Smooth muscle cell (in vitro differentiated cells): Measurements from ENCODE around the gene MPZL2. TPM values are rescaled to one million over a fixed set of nuclear protein-coding genes. Genes with fewer than 3 reads are reported as not detected.

Experiments used
- DNase-seq: peaks from one replicate; lab custom pipeline; 2025; ENCODE audit not compliant: unreplicated experiment; lab: John Stamatoyannopoulos, UW
- H2AFZ ChIP-seq: fragments of 200-600 bp; sonication (generic); 2 replicates; pipeline ENCODE4 v1.6.0; 2016; ENCODE audit warnings: antibody characterized with exemption, low read depth, mild to moderate bottlenecking
- H3F3A ChIP-seq: fragments of 200-600 bp; sonication (generic); 2 replicates; pipeline ENCODE4 v1.6.0; 2017; ENCODE audit warnings: antibody characterized with exemption, low read depth
- H3K27ac ChIP-seq: fragments of 200-600 bp; sonication (generic); 2 replicates; pipeline ENCODE4 v1.5.1; 2016; ENCODE audit warnings: low read depth, mild to moderate bottlenecking
- H3K27me3 ChIP-seq: fragments of 200-600 bp; sonication (generic); 2 replicates; pipeline ENCODE4 v1.6.1; 2016; ENCODE audit warnings: low read depth, mild to moderate bottlenecking
- H3K36me3 ChIP-seq: fragments of 200-600 bp; sonication (generic); 2 replicates; pipeline ENCODE4 v1.5.1; 2016; ENCODE audit warnings: low read depth
- H3K4me1 ChIP-seq: fragments of 200-600 bp; sonication (generic); 2 replicates; pipeline ENCODE4 v1.5.1; 2016; ENCODE audit warnings: low read depth
- H3K4me2 ChIP-seq: fragments of 200-600 bp; sonication (generic); 2 replicates; pipeline ENCODE4 v1.6.0; 2016; ENCODE audit warnings: mild to moderate bottlenecking
- H3K4me3 ChIP-seq: fragments of 200-600 bp; sonication (generic); 2 replicates; pipeline ENCODE4 v1.5.1; 2016; ENCODE audit warnings: mild to moderate bottlenecking
- H3K79me2 ChIP-seq: fragments of 200-600 bp; sonication (generic); 2 replicates; pipeline ENCODE4 v1.6.0; 2016; ENCODE audit warnings: low read depth, mild to moderate bottlenecking
- H3K9ac ChIP-seq: fragments of 200-600 bp; sonication (generic); 2 replicates; pipeline ENCODE4 v1.6.0; 2016; ENCODE audit warnings: low read depth
- H3K9me3 ChIP-seq: fragments of 200-600 bp; sonication (generic); replicated peaks from 2 replicates; pipeline ENCODE4 v1.5.1; 2016; ENCODE audit warnings: low read depth
- H4K20me1 ChIP-seq: fragments of 200-600 bp; sonication (generic); 2 replicates; pipeline ENCODE4 v1.6.0; 2016; ENCODE audit warnings: low read depth
- CTCF ChIP-seq: fragments of 200-600 bp; sonication (generic); IDR thresholded peaks from 2 replicates; pipeline ENCODE4 v1.5.1; 2017; ENCODE audit warnings: borderline replicate concordance, mild to moderate bottlenecking, antibody characterized with exemption; ENCODE audit not compliant: insufficient read depth, poor library complexity, severe bottlenecking
- WGBS: methylation state at CpG from one replicate; pipeline ENCODE4 v1.1.7; 2016; ENCODE audit warnings: low lambda C conversion rate; 5-methylcytosine and 5-hydroxymethylcytosine counted together
- polyA plus RNA-seq: library from polyadenylated mRNA; unstranded; fragments of >200 nt; fragmentation: Nextera tagmentation; extraction: Ambion mirVana; gene quantifications from 2 replicates; pipeline ENCODE4 v1.2.1, GENCODE V29; 2016
- total RNA-seq: library from RNA; depleted of rRNA; stranded (reverse); fragments of >200 nt; gene quantifications from 2 replicates; pipeline ENCODE4 v1.2.3, GENCODE V29; 2014

Gene MPZL2
- total and polyA plus RNA-seq, 2 experiments from 2014 or later, result 5.5 to 53.9 TPM

- TF ChIP-seq CTCF, result no peak
- H3K9me3 ChIP-seq, result no peaks in the 10 kb centered on the region
- H2AFZ ChIP-seq, result no peak overlapping the region
- H3F3A ChIP-seq, result no peaks in the 10 kb centered on the region
- no peaks in the 10 kb centered on the region for H3K36me3 ChIP-seq
- H3K79me2 ChIP-seq, result no peaks in the 10 kb centered on the region
- peaks cover 46% of the 10 kb centered on the region for H3K27me3 ChIP-seq
- no peak for DNase-seq
- H3K4me2 ChIP-seq, result no peak overlapping the region
- no peaks in the 10 kb centered on the region for H3K4me1 ChIP-seq
- no peak overlapping the region for H3K27ac ChIP-seq
- H3K9ac ChIP-seq, result no peak overlapping the region
- no peak overlapping the region for H3K4me3 ChIP-seq
- 77% methylated on average over 2 of the region's 2 CpGs for WGBS
- H4K20me1 ChIP-seq, result no peaks in the 10 kb centered on the region
These were observed 37.3 kb downstream of the MPZL2 start for GRCh38 chr11:118226781-118227180.

- no peak overlapping the region for H3K4me2 ChIP-seq
- H3K9ac ChIP-seq, result no peak overlapping the region
- no peaks in the 10 kb centered on the region for H3K4me1 ChIP-seq
- H3K27me3 ChIP-seq, result peaks cover 46% of the 10 kb centered on the region
- WGBS, result 88% methylated on average over 7 of the region's 7 CpGs
- no peak overlapping the region for H3K27ac ChIP-seq
- no peaks in the 10 kb centered on the region for H4K20me1 ChIP-seq
- no peaks in the 10 kb centered on the region for H3F3A ChIP-seq
- no peak for TF ChIP-seq CTCF
- H3K36me3 ChIP-seq, result no peaks in the 10 kb centered on the region
- H3K79me2 ChIP-seq, result no peaks in the 10 kb centered on the region
- no peak overlapping the region for H3K4me3 ChIP-seq
- H2AFZ ChIP-seq, result no peak overlapping the region
- no peaks in the 10 kb centered on the region for H3K9me3 ChIP-seq
- no peak for DNase-seq
These were observed 37.8 kb downstream of the MPZL2 start for GRCh38 chr11:118226296-118226695.

GRCh38 chr11:118224511-118225188 is 39.4 kb downstream of the MPZL2 start, which contains the start of gene JAML:
Gene JAML (minus strand): TSS chr11:118225011. CDS start chr11:118214866, 10,145 bp downstream.
- H2AFZ ChIP-seq, result no peak within 1 kb of the TSS
- H3K79me2 ChIP-seq, result no peaks in the 10 kb centered on the region
- 85% methylated on average over 6 of the region's 6 CpGs for WGBS
- H3K27me3 ChIP-seq, result peaks cover 46% of the 10 kb centered on the region
- H3K4me2 ChIP-seq, result no peak within 1 kb of the TSS
- no peaks in the 10 kb centered on the region for H3K4me1 ChIP-seq
- no peak within 1 kb of the TSS for H3K4me3 ChIP-seq
- H3K36me3 ChIP-seq, result no peaks in the 10 kb centered on the region
- H3F3A ChIP-seq, result no peaks in the 10 kb centered on the region
- no peaks in the 10 kb centered on the region for H3K9me3 ChIP-seq
- H3K27ac ChIP-seq, result no peak within 1 kb of the TSS
- no peaks in the 10 kb centered on the region for H4K20me1 ChIP-seq
- DNase-seq, result no peak
- no peak within 1 kb of the TSS for H3K9ac ChIP-seq
- TF ChIP-seq CTCF, result no peak

- Histone ChIP-seq H3K4me3 (no peak overlapping the region), H3K9me3 (no peaks in the 10 kb centered on the region), H3K4me2 (no peak overlapping the region), H3F3A (no peaks in the 10 kb centered on the region), H3K79me2 (no peaks in the 10 kb centered on the region), H3K4me1 (no peaks in the 10 kb centered on the region), H3K27ac (no peak overlapping the region), H2AFZ (no peak overlapping the region), H3K9ac (no peak overlapping the region), H3K36me3 (no peaks in the 10 kb centered on the region), H3K27me3 (peaks cover 46% of the 10 kb centered on the region), H4K20me1 (no peaks in the 10 kb centered on the region)
- no peak for TF ChIP-seq CTCF
- WGBS, result 79% methylated on average over 6 of the region's 6 CpGs
- no peak for DNase-seq
These were observed 40.1 kb downstream of the MPZL2 start for GRCh38 chr11:118223992-118224391.
